Measurements from ENCODE around the gene KANSL1. TPM values are rescaled to one million over a fixed set of nuclear protein-coding genes. Genes with fewer than 3 reads are reported as not detected.

The KANSL1 gene
- total RNA-seq, 1 donor from 2014 or later: 99.8 TPM

DNA sequence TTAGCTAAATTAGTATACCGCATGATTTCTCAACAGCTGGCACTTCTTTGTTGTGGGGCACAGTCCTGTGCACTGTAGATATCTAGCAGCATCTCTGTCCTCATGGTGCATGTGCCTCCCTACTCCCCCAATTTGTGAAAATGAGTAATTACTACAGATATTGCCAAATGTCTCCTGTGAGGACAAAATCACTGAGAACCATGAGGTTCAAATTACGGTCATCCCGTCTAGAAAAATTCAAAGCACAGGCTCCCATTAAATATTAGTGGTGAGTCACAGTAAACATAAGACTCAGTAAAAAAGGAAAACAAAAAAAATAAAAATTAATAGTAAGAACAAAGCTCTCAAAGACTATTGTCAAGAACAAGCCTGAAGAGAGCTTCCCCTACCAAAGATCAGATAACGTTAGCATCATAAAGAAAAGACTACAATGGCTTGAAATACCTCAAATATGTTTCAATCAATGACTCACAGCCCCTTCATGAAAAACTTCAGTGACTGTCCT lies 136.4 kb downstream of the KANSL1 start:
- Mint-ChIP-seq H3K27me3 (ENCODE audit: low read depth, unreplicated experiment) (no peaks in the 10 kb centered on the region), H3K27ac (ENCODE audit: unreplicated experiment) (peak overlapping the region; percentile 3), H3K4me1 (ENCODE audit: low read depth, unreplicated experiment) (peaks cover 53% of the 10 kb centered on the region), H3K36me3 (ENCODE audit: low read depth, unreplicated experiment) (peaks cover 10% of the 10 kb centered on the region), H3K9me3 (ENCODE audit: unreplicated experiment) (no peaks in the 10 kb centered on the region), H3K4me3 (ENCODE audit: unreplicated experiment) (no peak overlapping the region)
- TF ChIP-seq EZH2 (IDR thresholded peaks at IDR 0.05; ENCODE audit: insufficient read depth, low read length) (no peak), CTCF (IDR thresholded peaks at IDR 0.05; ENCODE audit: insufficient read depth, low read depth, low read length) (no peak)
- Histone ChIP-seq H4K20me1 (ENCODE audit: insufficient read depth, low read length) (peaks cover 36% of the 10 kb centered on the region), H3K27me3 (ENCODE audit: insufficient read depth, low read length) (no peaks in the 10 kb centered on the region), H3K36me3 (ENCODE audit: insufficient read depth, low read length) (peaks cover 4% of the 10 kb centered on the region), H3K4me2 (ENCODE audit: low read length) (peak overlapping the region; percentile 39), H3K27ac (ENCODE audit: low read depth, low read length) (peak overlapping the region; percentile 70), H3K4me1 (ENCODE audit: insufficient read depth, low read length) (peaks cover 21% of the 10 kb centered on the region), H3K79me2 (ENCODE audit: insufficient read depth, low read length) (peaks cover 51% of the 10 kb centered on the region), H2AFZ (ENCODE audit: low read depth, low read length) (no peak overlapping the region), H3K9me3 (ENCODE audit: insufficient read depth, low read depth, low read length) (no peaks in the 10 kb centered on the region), H3K4me3 (ENCODE audit: insufficient read depth, low read depth, low read length) (no peak overlapping the region), H3K9ac (ENCODE audit: low read length) (peak overlapping the region; percentile 2)
- peak; percentile 73 for DNase-seq (ENCODE audit: low read depth)
- no peak for FAIRE-seq

DNA sequence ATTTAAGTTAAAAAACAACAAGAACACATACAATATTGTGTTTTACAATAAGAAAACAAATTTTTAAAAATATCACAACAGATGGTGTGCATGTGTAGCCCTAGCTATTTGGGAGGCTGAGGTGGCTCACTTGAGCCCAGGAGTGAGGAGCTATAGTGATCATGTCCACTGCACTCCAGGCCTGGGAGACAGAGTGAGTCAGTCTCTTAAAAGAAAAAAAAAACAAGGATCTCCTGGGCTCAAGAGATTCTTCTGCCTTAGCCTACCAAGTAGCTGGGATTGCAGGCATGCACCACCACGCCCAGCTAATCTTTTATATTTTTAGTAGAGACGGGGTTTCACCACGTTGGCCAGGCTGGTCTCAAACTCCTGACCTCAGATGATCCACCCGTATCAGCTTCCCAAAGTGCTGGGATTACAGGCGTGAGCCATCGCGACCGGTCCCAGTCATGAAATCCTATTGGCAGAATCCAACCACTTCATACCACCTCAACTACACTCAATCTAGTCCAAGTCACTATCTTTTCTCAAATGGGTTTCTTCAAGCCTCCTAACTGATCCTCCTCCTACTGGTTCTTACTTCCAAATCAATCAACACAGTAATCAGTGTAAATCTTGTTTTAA lies 139.2 kb downstream of the KANSL1 start:
- H3K27ac Mint-ChIP-seq (ENCODE audit: unreplicated experiment): peak overlapping the region; percentile 51

More for the DNA sequence above, 139.2 kb downstream of the KANSL1 start:
- H3K9me3 ChIP-seq (ENCODE audit: insufficient read depth, low read depth, low read length): no peaks in the 10 kb centered on the region
- H3K27me3 Mint-ChIP-seq (ENCODE audit: low read depth, unreplicated experiment): no peaks in the 10 kb centered on the region
- H3K4me3 Mint-ChIP-seq (ENCODE audit: unreplicated experiment): no peak overlapping the region
- H3K36me3 Mint-ChIP-seq (ENCODE audit: low read depth, unreplicated experiment): peaks cover 25% of the 10 kb centered on the region
- peaks cover 24% of the 10 kb centered on the region for H3K4me1 ChIP-seq (ENCODE audit: insufficient read depth, low read length)
- H3K79me2 ChIP-seq (ENCODE audit: insufficient read depth, low read length): peaks cover 44% of the 10 kb centered on the region
- no peak overlapping the region for H3K9ac ChIP-seq (ENCODE audit: low read length)
- H3K4me3 ChIP-seq (ENCODE audit: insufficient read depth, low read depth, low read length): no peak overlapping the region
- peaks cover 14% of the 10 kb centered on the region for H3K36me3 ChIP-seq (ENCODE audit: insufficient read depth, low read length)
- TF ChIP-seq CTCF (IDR thresholded peaks at IDR 0.05; ENCODE audit: insufficient read depth, low read depth, low read length) (no peak), EZH2 (IDR thresholded peaks at IDR 0.05; ENCODE audit: insufficient read depth, low read length) (no peak)
- peaks cover 42% of the 10 kb centered on the region for H4K20me1 ChIP-seq (ENCODE audit: insufficient read depth, low read length)
- peaks cover 2% of the 10 kb centered on the region for H3K9me3 Mint-ChIP-seq (ENCODE audit: unreplicated experiment)
- peak; percentile 48 for DNase-seq (ENCODE audit: low read depth)
- H3K4me2 ChIP-seq (ENCODE audit: low read length): no peak overlapping the region
- no peak overlapping the region for H2AFZ ChIP-seq (ENCODE audit: low read depth, low read length)
- no peak for FAIRE-seq
- peaks cover 44% of the 10 kb centered on the region for H3K4me1 Mint-ChIP-seq (ENCODE audit: low read depth, unreplicated experiment)
- H3K27me3 ChIP-seq (ENCODE audit: insufficient read depth, low read length): no peaks in the 10 kb centered on the region
- no peak overlapping the region for H3K27ac ChIP-seq (ENCODE audit: low read depth, low read length)
